Spleen (tissue), 13 donors: ENCODE results near the gene KCNJ5. TPM values are rescaled to one million over a fixed set of nuclear protein-coding genes. Genes with fewer than 3 reads are reported as not detected.
A peak's percentile ranks its signal among the peaks of the same experiment; 100 is the strongest.

ENCODE experiments used
- DNase-seq: peaks from one replicate; pipeline ENCODE4 v3.0.0-alpha.2; 2020
- H3K27ac ChIP-seq, 8 donors: fragments of 200-600 bp; sonication (generic) in 7 of 8; 1 replicate in 4 of 8; 2 replicates in 4 of 8; pipeline versions ENCODE4 v1.5.0 to v1.8.0; 2016 to 2021; ENCODE audit warnings: inconsistent platforms in 4 of 8, mild to moderate bottlenecking in 4 of 8, moderate library complexity in 1 of 8
- H3K27me3 ChIP-seq, 7 donors: fragments of 200-600 bp; sonication (generic) in 6 of 7; replicated peaks in 1 of 7; 1 replicate in 4 of 7; 2 replicates in 3 of 7; pipeline versions ENCODE4 v1.5.0 to v1.8.0; 2016 to 2021; ENCODE audit warnings: inconsistent platforms in 3 of 7, mild to moderate bottlenecking in 1 of 7
- H3K36me3 ChIP-seq, 6 donors: fragments of 200-600 bp; sonication (generic) in 5 of 6; 1 replicate in 4 of 6; 2 replicates in 2 of 6; pipeline versions ENCODE4 v1.5.0 to v1.8.0; 2016 to 2021; ENCODE audit warnings: inconsistent platforms in 2 of 6
- H3K4me1 ChIP-seq, 6 donors: fragments of 200-600 bp; sonication (generic) in 5 of 6; 1 replicate in 3 of 6; 2 replicates in 3 of 6; pipeline versions ENCODE4 v1.5.0 to v1.8.0; 2016 to 2021; ENCODE audit warnings: inconsistent platforms in 3 of 6
- H3K4me3 ChIP-seq, 8 donors: fragments of 200-600 bp; sonication (generic) in 7 of 8; 1 replicate in 4 of 8; 2 replicates in 4 of 8; pipeline versions ENCODE4 v1.5.0 to v1.8.0; 2016 to 2021; ENCODE audit warnings: inconsistent platforms in 4 of 8, mild to moderate bottlenecking in 4 of 8, moderate library complexity in 2 of 8
- H3K9me3 ChIP-seq, 8 donors: fragments of 200-600 bp; sonication (generic) in 7 of 8; 1 replicate in 4 of 8; 2 replicates in 4 of 8; pipeline versions ENCODE4 v1.5.0 to v1.8.0; 2016 to 2021; ENCODE audit warnings: inconsistent platforms in 4 of 8
- POLR2A ChIP-seq, 3 donors: fragments of 450-650 bp; IDR thresholded peaks; one replicate each; pipeline ENCODE4 v1.5.1; 2017; ENCODE audit warnings: antibody characterized with exemption in 3 of 3, mild to moderate bottlenecking in 1 of 3
- POLR2AphosphoS5 ChIP-seq, 3 donors: sonication (generic); formaldehyde crosslinking; IDR thresholded peaks; one replicate each; pipeline ENCODE4 v1.5.1; 2017; ENCODE audit warnings: antibody characterized with exemption in 3 of 3
- WGBS, 5 donors: extraction: QIAGEN DNeasy Blood & Tissue Kit in 3 of 5; methylation state at CpG; one replicate each; pipeline versions ENCODE4 v1.1.5 to v1.1.7; 2013 to 2018; 5-methylcytosine and 5-hydroxymethylcytosine counted together
- intact Hi-C: fragments of 100-400 bp; cut with DNase I; formaldehyde crosslinking; loops from one replicate; pipeline ENCODE4 v1.15.0; 2023; ENCODE audit warnings: low total_unique reads
- long read RNA-seq, 2 donors: transcript quantifications; one replicate each; lab custom pipeline, GENCODE V29; 2026
- polyA plus RNA-seq, 3 donors: library from polyadenylated mRNA; stranded (reverse); fragments of 200-250 nt; gene quantifications; one replicate each; pipeline ENCODE4 v1.2.1, GENCODE V29; 2013
- total RNA-seq, 7 donors: library from RNA; depleted of rRNA in 3 of 7; stranded (reverse); fragments of >200 nt in 3 of 7; fragmentation: NEBNext Ultra II Directional in 4 of 7; extraction: Animal tissue kit (Norgen Biotek cat#: 25700) in 4 of 7; gene quantifications; one replicate each; pipeline versions ENCODE4 v1.1.0 to v1.2.1, GENCODE V29; 2016 to 2021
- TF ChIP-seq, protein P1 (sequence below), 11 experiments: fragments of 200-600 bp in 7 of 11; fragments of 450-650 bp in 4 of 11; sonication (generic) in 4 of 11; IDR thresholded peaks in 8 of 11; conservative IDR thresholded peaks in 3 of 11; 1 replicate in 7 of 11; 2 replicates in 4 of 11; pipeline versions ENCODE4 v1.4.0 to v1.8.0; 2016 to 2021; ENCODE audit warnings: antibody characterized with exemption in 11 of 11, inconsistent platforms in 4 of 11, mild to moderate bottlenecking in 1 of 11
- donor health status: healthy with polysubstance abuse.
- donor health status: DM: no; HTN: no; CAD: no; lungs with moderate emphysema.
- donor health status: DM: no; HTN: no; CAD: no.
- donor health status: Bipolar disorder and iron deficiency.
- donor health status: healthy.
- donor health status: DM: no; HTN: no; CAD: no.
- donor health status: DM: yes; HTN: yes; CAD: no.

The KCNJ5 gene
- 10 to 100 TPM in 6 of 7 donors, 1 to 10 TPM in 1; 4.8 to 45.4 (median 17.4) TPM for total RNA-seq
- polyA plus RNA-seq, result 1 to 10 TPM in 1 of 3 donors, under 1 TPM in 2; 0.42 to 4.5 (median 0.74) TPM
- long read RNA-seq, donor 1, full-length matches to known transcripts, result 2 of 2 reads
- long read RNA-seq, donor 1, partial matches to known transcripts, result 0 of 2 reads
- long read RNA-seq, donor 1, other reads (novel, unspliced or antisense), result 0 of 2 reads
- long read RNA-seq, donor 2, full-length matches to known transcripts, result 1 of 1 reads
- long read RNA-seq, donor 2, partial matches to known transcripts, result 0 of 1 reads
- long read RNA-seq, donor 2, other reads (novel, unspliced or antisense), result 0 of 1 reads

DNA sequence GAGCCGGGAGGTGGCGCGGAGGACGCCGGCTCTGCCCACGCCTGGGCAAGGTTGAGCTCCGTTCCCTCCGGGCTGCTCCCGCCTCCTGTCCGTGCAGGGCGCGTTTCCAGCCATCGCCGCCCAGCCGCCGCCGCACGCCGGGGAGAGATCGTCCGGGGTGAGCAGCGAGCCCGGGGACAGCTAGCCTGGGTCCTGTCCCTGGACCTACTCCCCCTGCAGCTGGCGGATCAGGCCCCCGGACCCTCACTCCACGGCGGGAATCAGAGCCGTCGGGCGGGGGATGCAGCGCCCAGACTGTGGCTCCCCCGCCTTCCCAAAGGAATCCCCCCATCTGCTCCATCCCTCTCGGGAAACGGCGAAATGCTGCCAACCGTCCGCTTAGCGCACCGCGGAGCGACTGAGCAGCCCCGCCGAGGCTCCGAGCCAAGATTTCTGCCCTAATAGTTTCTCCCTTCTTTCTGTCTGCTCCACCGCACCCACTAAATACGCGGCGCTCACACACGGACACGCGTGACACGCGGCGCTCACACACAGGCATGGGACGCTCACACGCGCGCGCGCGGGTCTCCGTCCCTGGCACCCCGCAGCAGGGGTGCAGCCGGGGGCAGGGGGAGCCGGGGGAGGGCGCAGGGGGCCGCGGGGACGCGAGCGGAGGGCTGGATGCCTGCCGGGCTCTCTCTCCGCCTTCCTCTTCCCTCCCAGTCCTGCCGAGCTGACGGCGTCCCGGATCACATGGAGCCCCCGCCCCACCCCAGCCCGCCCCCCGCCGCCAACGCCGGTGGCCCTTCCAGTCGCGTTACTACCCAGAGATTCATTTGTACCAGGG is at the start of gene KCNJ5:
Gene KCNJ5 (plus strand): TSS at position 814 of the 826 bp plus-strand sequence. CDS start 19,918 bp downstream, outside the sequence.
- peaks cover 0 to 84% (median 15%) of the 10 kb centered on the region in 7 donors for H3K27me3 ChIP-seq

DNA sequence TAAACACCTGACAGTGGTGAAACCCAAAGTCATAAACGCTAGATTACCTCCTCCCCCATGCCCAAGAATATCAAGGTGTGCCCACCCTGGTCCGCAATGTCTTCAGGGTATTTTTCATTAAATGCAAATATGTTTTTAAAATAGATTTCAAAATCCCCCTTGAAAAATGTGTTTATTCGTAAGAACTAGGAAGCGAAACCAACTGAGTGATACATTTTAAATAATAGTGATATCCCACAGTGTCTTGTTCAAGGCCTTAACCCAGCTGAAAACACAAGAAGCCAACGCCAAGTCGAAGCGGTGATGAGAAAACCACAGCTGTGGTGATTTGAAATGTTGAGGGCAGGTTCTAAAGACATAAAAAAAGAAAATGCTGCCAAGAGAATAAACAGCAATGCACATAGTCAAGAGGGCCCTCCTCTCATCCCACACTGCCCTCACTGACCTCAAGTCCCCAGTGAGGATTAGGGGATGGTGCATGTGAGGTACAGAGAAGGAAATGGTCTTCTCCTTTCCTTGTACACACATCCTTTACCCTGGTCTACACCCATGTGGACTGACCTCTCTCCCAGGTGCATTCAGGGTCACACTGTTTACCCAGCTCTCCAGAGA is 49.6 kb upstream of the KCNJ5 start:
- H3K4me3 ChIP-seq, result no peak overlapping the region
- WGBS, 5 donors, result 42 to 71% (median 57%) methylated on average over 7 of the region's 7 CpGs

More for the DNA sequence above, at the start of gene KCNJ5:
- no peak for DNase-seq
- peak within 1 kb of the TSS; percentile 3 to 77 (median 65) for H3K27ac ChIP-seq
- intact Hi-C loops, result no loop called here
- no peaks in the 10 kb centered on the region for H3K36me3 ChIP-seq
- peaks cover 3 to 70% (median 45%) of the 10 kb centered on the region in 6 donors for H3K4me1 ChIP-seq
- no peaks in the 10 kb centered on the region for H3K9me3 ChIP-seq
- 1 to 6% (median 3%) methylated on average over 47 to 85 of the region's 85 CpGs for WGBS, 5 donors
- TF ChIP-seq POLR2A (IDR thresholded peaks at IDR 0.05) (no peak), POLR2AphosphoS5 (IDR thresholded peaks at IDR 0.05) (peak in 2 of 3 donors; percentile 14 to 50)
- TF ChIP-seq, protein P1, sequence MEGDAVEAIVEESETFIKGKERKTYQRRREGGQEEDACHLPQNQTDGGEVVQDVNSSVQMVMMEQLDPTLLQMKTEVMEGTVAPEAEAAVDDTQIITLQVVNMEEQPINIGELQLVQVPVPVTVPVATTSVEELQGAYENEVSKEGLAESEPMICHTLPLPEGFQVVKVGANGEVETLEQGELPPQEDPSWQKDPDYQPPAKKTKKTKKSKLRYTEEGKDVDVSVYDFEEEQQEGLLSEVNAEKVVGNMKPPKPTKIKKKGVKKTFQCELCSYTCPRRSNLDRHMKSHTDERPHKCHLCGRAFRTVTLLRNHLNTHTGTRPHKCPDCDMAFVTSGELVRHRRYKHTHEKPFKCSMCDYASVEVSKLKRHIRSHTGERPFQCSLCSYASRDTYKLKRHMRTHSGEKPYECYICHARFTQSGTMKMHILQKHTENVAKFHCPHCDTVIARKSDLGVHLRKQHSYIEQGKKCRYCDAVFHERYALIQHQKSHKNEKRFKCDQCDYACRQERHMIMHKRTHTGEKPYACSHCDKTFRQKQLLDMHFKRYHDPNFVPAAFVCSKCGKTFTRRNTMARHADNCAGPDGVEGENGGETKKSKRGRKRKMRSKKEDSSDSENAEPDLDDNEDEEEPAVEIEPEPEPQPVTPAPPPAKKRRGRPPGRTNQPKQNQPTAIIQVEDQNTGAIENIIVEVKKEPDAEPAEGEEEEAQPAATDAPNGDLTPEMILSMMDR (IDR thresholded peaks at IDR 0.05 in 8 of 11, conservative IDR thresholded peaks at IDR 0.05 in 3 of 11), result no peak
- H3K4me3 ChIP-seq, result peak within 1 kb of the TSS; percentile 35 to 74 (median 44)

DNA sequence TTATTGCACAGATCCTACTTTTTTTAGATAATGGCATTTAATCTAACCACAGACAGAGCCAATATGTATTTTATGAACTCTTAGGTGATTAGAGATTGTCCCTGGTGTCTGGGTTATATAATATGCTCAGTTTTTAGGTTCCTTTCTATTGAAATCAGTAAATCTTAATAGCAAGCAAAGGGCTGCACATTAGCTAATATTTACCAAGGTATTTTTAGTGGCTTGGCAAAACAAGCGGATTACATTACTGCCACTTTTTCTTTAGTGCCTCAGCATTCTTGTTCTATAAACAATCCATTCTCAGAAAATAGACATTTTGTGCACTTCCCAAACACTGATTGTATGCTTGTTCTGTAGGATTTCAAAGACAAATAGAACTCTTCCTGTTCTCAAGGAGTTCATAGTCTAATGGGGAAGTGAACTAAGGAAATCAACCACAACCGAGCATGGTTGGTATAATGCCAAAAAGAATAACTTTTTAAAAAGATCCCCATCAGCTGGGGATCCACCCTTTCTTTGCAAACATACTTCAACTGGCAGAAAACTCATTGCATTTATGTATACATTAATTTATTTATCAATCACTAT is 47.9 kb upstream of the KCNJ5 start:
- Histone ChIP-seq H3K27me3 (no peaks in the 10 kb centered on the region), H3K36me3 (no peaks in the 10 kb centered on the region), H3K27ac (peak overlapping the region in 6 of 8 donors; percentile 67 to 82 (median 72)), H3K4me3 (no peak overlapping the region), H3K4me1 (peaks cover 23 to 72% (median 49%) of the 10 kb centered on the region in 6 donors), H3K9me3 (no peaks in the 10 kb centered on the region)
- no peak for DNase-seq
- intact Hi-C loops, result no loop called here
- WGBS, 5 donors, result 35 to 47% (median 45%) methylated on average over 2 of the region's 2 CpGs
- TF ChIP-seq, protein P1 (IDR thresholded peaks at IDR 0.05 in 8 of 11, conservative IDR thresholded peaks at IDR 0.05 in 3 of 11), result no peak
- TF ChIP-seq POLR2AphosphoS5 (IDR thresholded peaks at IDR 0.05), result no peak
- no peak for TF ChIP-seq POLR2A (IDR thresholded peaks at IDR 0.05)

More for the DNA sequence above, 49.6 kb upstream of the KCNJ5 start:
- no peak for DNase-seq
- no peaks in the 10 kb centered on the region for H3K36me3 ChIP-seq
- TF ChIP-seq POLR2A (IDR thresholded peaks at IDR 0.05), result no peak
- peak in 1 of 3 donors; percentile 31 for TF ChIP-seq POLR2AphosphoS5 (IDR thresholded peaks at IDR 0.05)
- H3K4me1 ChIP-seq, result peaks cover 31 to 88% (median 66%) of the 10 kb centered on the region in 6 donors
- H3K27me3 ChIP-seq, result no peaks in the 10 kb centered on the region
- H3K9me3 ChIP-seq, result no peaks in the 10 kb centered on the region
- H3K27ac ChIP-seq, result peak overlapping the region; percentile 44 to 82 (median 70)
- intact Hi-C loops, result no loop called here

DNA sequence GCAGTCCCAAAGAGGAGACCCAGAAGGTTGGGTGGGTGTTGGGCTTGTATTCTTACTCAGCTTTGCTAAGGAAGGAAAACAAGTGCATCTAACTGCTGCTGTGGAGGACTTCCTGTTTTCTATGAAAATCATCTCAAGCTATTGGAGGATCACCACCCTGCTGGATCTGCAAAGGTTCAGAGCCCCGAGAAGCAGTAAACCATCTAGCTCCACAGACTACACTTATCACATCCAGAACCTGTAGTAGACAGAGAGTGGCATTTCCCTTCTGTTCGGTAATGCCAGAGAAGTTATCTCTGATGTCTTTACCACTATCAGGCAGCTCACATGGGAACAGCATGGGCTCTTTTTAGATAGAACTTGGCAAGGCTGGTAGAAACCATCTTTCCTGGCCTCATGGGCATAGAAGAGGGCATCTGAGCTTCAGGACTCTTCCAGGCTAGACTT is 45.8 kb upstream of the KCNJ5 start:
- peaks cover 25 to 79% (median 56%) of the 10 kb centered on the region in 6 donors for H3K4me1 ChIP-seq
- intact Hi-C loops, result no loop called here
- no peaks in the 10 kb centered on the region for H3K9me3 ChIP-seq
- 12 to 43% (median 25%) methylated on average over 2 of the region's 2 CpGs for WGBS, 5 donors
- no peaks in the 10 kb centered on the region for H3K36me3 ChIP-seq
- DNase-seq, result no peak
- H3K27me3 ChIP-seq, result no peaks in the 10 kb centered on the region
- no peak overlapping the region for H3K4me3 ChIP-seq
- H3K27ac ChIP-seq, result peak overlapping the region in 6 of 8 donors; percentile 26 to 82 (median 67)
- TF ChIP-seq POLR2A (IDR thresholded peaks at IDR 0.05) (no peak), POLR2AphosphoS5 (IDR thresholded peaks at IDR 0.05) (peak in 1 of 3 donors; percentile 33)
